Amniotic epithelial cell (primary cell): ENCODE measurements around the gene RAD23A.

Experiments
- DNase-seq: peaks from one replicate; pipeline ENCODE4 v3.0.0-alpha.2; 2010; ENCODE audit warnings: low read depth

The RAD23A gene

DNA sequence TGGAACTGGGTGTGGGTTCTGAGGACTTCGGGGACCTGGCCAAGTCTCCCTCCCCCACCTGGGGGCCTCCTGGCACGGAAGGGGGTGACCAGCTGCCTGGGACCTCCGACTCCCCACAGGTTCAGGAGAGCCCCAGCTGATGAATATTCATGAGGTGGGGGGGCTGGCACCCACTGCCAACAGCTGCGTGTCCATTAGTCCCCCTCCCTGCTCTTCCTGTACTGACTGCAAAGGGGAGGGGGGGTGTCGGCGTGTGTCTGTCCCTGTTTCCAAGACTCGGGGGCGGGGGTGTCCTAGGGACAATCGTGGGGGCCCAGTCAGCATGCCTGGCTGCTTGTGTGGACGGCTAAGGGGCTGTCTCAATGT lies 39.0 kb downstream of the RAD23A start:
- no peak for DNase-seq

DNA sequence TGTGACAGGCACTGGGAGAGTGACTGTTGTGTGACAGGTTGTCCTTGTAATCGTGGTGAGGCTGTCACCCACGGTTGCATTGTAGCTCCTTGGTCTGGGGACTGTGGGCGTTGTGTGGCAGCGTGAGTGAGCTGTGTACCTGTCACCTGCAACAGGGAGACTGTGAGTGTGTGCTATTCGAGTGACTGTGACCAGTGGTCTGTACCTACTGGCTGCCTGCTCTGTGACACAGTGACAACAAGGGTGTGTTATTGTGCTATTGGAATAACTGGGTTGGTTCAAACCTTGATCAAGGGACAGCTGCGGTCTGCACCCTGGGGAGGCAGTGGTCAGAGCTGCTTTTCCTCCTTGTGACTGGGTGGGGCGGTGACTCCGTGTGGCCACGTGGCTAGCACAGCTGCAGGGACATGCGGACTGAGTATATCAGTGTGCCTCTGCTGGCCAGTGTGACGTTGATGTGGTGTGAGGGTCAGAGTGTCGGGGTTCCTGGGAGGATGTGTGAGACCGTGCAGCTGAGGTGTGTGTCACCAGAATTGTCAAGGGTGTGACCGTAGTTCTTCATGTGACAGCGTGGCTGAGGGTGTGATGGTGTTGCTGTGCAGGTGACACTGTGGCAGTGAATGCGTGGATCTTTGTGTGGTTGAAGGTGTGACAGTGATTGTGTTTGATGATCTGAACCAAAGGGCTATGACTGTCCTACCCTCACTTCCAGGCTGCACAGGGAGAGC lies 39.6 kb downstream of the RAD23A start:
- no peak for DNase-seq

DNA sequence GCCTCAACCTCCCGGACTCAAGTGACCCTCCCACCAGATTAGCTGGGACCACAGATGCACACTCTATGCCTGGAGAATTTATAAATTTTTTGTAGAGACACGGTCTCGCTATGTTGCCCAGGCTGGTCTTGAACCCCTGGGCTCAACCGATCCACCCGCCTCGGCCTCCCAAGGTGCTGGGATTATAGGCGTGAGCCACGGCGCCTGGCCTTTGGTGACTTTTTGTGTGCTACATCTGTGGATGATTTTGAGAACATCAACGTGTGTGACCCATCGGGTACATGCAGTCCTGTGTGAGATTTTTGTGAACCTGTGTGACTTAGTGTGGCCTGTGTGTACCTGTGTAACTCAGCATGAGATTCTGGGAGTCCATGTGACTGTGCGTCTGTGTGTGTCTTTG lies 41.1 kb downstream of the RAD23A start:
- no peak for DNase-seq

DNA sequence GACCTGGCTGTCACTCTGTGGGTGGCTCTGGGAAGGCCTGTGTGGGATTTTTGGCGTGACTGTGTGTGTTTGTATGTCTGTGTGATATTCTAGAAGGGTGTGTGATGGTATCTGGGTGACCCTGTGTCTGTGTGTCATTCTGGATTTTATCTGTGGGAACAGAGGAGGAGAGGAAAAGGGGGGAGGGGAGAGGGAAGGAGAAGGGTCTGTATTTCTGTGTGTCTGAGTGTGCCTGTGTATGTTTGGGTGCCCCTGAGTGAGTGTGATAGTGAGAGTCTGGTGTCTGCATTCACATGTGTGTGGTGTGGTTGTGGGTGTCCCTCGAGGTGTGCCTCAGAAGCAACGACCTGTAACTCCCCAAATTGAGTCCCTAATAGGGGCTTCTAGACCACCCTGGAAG lies 41.5 kb downstream of the RAD23A start:
- no peak for DNase-seq

DNA sequence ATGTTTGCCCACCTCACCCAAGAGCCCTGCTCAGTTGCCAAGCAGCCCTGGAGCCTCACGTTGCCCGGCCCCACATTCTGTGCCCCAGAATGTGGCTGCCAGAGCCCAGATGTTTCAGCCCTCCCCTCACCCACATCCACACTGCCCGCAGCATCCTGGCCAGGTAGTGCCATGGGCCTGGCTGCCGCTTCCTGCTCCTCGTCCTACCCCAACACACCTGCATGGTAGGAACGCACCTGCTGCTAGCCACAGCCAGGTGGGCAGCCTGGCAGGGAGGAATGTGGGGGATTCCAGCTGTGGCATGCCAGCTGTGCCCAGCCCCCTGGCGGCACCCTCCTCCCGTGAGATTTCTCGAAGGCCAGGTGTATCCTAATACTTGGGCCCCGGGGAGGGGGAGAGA lies 42.1 kb downstream of the RAD23A start:
- DNase-seq, result no peak

DNA sequence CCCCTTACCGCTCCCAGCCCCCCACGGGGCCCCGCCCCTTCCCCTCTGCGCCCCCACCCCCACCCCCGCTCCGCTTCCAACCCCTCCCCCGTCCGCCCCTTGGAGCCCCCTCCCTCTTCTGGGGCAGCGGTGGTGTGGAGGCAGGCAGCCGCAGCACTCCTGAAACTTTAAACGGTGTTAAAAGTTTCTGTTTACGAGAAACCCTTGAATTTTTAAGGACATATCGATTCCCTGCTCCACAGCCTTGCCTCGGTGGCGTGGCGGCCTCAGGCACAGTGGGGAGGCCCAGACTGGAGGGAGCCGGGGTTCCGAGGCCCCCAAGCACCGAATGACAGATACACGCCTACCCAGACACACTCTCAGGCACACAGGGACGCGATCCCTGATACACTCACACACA lies 44.8 kb downstream of the RAD23A start:
- no peak for DNase-seq

DNA sequence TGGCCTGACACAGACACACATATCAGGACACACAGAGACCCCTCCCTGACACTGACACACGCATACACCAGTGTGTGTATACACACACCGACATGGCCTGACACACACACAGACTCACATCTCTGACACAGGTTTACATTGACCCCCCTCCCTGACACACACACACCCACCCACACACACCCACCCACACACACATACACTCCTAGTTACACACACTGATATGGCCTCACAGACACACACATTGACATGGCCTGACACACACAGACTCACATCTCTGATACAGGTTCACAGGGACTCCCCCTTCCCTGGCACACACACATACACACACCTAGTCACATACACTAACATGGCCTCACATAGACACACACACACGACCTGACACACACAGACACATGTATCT lies 45.2 kb downstream of the RAD23A start:
- DNase-seq, result no peak

DNA sequence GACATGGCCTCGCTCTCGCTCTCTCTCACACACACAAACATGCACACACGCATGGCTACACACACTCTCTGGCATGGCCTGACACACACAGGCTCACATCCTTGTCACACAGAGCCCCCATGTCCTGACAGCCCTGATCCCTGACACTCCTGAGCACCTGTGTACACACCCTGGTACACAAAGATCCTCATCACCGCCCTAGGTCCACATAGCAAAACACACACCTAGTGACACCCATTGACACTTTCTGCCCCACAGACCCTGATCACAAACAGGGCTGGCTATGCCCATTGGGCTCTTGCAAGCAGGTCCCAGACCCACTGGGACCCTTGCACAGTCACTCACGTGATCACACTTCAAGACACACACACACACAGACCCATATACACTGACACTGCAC lies 45.6 kb downstream of the RAD23A start:
- DNase-seq, result no peak

DNA sequence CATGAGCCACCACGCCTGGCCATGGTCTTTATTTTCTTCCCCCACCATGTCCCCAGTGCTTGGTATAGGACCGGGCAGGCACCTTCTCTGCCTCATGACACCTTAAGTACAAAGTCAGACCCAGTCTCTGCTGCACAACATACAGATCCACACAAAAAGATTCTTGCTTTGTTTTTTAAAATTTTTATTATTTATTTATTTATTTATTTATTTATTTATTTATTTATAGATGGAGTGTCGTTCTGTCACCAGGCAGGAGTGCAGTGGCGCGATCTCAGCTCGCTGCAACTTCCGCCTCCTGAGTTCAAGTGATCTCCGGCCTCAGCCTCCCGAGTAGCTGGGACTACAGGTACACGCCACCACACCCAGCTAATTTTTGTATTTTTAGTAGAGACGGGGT lies 47.1 kb downstream of the RAD23A start:
- no peak for DNase-seq

DNA sequence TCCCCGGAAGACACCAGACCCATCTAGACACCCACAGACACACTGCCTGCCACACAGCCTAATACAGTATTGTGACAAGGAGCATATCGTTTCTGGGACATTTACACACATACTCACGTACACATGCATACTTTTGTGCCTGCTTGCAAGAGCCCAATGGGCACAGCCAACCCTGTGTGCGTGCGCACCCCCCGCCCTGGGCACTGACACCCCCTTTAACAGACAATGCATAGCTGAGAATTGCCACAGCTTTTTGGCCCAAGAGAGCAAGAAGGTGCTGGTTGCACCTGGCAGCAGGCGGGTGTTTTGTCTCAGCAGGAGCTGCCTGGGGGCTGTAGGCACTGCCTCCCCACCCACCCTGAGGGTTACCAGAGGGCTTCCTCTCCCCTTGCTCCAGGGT lies 47.9 kb downstream of the RAD23A start:
- no peak for DNase-seq

DNA sequence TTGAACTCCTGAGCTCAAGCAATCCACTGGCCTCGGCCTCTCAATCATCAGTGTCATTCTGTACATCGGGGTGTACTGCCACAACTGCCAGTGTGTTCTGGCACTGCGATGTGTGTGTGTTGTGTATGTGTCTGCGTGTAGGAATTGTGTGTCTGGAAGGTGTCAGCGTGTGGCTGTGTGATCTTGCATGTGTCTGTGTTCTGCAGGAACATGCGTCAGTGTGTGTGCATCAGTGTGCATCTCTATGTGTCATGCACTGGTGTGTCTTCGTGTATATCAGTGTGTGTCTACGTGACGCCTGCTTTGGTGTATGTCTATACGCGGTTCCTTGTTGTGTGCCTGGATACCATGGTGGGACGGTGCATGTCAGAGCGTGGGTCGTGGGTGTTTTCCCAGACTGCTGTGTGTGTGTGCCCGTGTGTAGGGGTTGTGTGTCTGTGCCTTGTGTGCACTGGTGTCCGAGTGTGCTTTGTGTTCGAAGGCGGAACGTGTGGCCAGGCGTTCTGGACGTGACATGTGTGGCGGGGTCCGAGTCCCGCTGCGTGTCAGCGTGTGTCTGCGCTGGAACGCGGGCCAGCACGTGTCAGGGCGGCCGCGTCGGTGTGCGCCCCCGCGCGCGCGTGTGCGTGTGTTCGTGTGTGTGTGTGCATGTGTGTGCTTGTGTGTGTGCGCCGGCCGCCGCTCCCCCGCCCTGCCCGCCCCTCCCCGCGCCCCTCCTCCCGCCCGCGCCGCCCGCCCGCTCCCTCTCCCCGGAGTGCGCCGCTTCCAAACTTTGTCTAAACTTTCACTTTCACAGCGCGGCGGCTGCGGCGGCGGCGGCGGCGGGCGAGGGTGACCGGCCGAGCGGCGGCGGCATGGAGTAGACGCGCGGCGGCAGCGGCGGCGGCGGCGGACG lies 49.3 kb downstream of the RAD23A start, which contains the start of gene NFIX:
Gene NFIX, plus strand, starts transcription at position 775 of the 895 bp plus-strand sequence. CDS start 363 bp downstream, outside the sequence.
- DNase-seq, result peak; percentile 32

DNA sequence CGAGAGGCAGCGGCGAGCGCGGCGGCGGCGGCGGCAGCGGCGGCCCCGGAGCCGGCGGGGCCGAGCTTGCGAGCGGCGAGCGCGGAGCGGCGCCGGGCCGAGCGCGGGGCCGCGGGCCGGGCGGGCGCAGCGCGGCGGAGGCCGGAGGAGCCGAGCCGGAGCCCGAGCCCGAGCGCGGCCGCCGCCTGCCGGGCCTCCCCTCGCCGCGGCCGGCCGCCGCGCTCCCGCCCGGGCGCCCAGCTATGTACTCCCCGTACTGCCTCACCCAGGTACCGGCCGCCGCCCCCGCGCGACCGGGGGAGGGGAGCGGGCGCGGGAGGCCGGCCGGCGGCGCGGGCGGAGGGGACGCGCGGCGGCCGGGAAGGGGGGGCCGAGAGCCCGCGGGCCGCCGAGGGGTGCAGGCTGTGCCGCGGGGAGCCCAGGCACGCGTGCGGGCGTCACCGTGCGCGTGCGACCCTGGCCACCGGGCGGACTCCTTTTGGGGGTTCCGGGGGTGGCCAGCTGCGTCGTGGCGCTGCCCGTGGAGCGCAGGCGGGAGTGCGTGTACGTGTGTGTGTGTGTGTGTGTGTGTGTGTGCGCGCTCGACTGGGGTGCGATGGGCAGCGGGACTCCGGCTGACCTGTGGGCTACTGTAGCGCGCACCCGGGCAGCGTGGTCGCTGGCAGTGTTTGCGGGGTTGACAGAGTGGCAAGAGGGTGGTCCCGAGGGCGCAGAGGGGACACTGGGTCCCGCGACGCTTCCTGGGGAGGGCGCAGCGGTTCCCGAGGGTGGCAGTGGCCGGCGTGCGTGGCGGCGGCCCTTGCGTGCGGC lies 50.1 kb downstream of the RAD23A start:
- DNase-seq, result peak; percentile 40

DNA sequence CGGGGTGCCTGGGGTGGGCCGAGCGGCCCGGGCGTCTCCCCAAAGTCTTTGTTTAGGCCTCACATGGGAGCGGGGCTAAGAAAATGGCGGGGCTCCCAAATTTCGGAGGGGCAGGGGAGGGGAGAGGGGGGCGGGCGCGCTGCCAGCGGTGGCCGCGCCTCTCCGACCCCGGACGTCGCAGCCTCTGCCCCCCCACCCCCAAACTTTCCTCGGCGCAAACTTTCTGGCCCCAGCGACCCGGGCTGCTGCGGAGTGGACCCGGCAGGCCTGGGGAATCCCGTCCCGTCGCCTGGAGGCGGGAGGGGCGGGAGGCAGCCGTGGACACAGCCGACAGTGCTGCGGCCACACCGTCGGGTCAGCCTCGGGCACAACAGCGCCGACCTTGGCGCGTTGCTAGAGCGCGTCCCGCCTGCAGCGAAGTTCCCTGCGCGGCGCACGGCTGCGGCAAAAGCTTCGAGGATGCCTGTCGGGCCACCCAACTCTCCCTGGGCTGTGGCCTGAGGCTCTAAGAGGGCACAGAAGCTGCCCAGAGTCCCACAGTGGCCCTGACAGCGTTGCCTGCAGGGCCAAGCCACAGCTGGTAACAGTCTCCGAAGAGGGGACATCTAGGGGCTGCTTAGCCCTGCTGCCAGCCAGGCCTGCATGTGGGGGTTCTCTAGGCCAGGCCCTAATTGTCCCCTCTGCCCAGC lies 50.9 kb downstream of the RAD23A start:
- no peak for DNase-seq

DNA sequence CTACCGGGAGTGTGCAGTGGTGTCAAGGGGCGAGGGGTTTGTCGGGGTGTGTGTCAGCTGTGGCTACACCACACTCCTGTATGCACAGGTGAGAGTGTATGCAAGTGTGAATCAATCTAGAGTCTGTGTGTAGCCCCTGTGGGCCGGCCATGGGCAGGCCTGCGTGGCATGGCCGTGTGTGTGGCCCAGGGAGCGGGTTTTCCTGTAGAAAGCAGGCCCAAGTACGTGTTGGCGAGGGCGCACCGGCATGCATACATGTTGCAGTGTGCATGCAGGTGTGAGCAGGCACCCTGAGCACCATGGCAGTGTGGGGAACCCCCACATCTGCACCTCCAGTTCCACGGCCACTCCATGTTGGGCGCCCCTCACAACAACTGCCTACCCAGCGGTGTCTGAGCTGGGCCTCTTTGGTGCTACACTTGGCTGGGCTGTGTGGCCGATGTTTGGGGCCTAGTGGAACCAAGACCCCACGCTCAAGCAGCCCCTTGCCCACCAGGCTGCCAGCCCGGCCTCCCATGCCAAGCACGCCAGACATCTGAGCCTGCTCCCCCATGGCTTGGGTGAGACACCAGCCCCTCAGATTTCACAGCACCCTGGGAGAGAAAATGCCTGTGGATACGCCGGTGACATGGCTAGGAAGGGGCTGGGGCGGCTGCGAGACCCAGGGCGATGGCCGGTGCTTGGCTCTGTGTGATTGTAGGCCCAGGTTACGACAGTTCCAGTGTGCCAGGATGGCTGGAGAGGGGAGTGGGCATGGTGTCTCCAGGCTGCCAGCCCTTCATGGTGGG lies 51.7 kb downstream of the RAD23A start:
- DNase-seq, result no peak

DNA sequence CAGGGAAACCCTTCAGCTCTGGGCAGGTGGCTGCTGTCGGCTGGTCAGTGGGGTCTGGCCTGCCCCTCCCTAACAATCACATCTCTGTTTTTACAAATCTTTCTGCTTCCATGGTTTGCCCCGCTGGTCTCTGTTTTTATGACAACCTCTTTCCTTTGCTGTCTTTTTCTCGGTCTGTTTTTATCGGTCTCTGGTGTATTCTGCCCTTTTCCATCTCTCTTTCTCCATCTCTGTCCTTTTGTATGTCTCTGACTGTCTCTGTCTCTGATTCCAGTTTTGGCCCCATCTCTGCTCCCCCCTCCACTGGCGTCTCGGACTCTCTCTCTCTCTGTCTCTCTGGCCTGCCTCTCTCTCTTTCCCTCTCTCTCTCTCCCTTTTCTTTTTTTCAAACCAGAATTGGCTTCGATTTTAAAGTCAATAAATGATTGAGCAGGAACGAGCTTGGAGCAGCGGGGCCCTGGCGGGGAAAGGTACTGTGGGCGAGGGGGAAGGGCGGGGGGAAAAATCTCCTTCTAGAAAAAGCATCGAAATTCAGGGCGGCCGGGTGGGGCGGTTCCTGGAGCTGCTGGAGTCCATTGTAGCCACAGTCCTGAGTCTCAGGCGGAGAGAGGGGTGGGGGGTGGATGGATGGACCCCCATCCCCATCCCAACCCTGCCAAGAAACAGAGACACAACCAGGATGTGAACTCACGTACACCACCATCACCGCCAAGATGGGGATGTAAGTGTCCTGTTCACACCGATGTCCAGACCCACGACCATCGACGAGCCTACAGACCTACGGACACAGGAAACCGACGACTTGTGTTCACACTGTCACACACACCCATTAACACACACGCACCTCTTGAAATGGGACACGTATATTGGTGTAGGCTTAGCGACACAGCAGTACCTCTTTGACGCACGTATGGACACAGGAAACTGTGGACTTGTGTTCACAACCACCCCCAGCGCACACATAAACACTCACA lies 52.6 kb downstream of the RAD23A start:
- DNase-seq, result no peak

DNA sequence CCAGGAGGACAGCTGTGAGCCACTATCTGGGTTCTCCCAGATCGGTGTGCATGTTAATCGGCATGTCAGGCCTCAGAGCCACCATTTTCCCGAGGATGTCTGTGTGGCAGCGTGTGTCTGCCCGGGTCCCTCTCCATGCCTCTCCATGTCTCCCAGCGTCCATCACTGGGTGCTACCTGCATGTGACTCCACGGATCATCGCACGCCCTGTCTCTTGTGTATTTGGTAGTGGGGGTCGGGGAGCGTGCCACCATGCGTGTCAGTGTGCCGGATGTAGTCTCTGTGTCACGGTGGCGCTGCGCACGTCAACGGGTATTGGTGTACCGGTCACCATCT lies 55.5 kb downstream of the RAD23A start:
- no peak for DNase-seq

DNA sequence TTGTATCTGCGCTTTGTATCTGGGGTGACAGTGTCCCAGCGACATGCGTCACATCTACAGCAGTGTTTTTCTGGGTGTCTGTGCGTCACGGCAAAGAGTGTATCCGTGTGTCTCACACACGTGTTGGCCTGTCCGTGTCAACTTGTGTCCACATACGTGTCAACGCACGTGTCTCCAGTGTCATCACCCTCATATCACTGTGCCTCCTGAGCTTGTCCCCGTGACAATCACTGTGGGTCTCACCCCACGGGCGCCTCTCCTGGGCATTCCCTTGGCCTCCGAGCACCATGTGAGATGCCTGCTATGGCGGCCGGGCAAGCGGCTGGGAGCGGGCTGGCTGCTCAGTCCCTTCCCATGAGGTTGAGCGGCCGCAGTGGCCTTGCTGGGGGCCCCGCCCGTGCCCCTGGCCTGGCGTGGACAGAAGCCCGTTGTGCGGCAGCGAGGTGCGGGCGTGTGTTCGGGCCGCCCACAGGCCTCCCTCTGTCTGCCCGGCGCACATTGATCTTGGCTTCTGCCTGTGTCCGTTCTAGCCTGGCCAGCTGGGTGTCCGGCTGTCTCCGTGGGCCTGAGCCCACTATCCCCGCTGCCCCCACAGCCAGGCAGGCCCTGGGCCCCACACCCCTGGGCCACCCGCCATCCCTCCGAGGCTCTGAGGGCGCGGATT lies 56.0 kb downstream of the RAD23A start:
- no peak for DNase-seq

DNA sequence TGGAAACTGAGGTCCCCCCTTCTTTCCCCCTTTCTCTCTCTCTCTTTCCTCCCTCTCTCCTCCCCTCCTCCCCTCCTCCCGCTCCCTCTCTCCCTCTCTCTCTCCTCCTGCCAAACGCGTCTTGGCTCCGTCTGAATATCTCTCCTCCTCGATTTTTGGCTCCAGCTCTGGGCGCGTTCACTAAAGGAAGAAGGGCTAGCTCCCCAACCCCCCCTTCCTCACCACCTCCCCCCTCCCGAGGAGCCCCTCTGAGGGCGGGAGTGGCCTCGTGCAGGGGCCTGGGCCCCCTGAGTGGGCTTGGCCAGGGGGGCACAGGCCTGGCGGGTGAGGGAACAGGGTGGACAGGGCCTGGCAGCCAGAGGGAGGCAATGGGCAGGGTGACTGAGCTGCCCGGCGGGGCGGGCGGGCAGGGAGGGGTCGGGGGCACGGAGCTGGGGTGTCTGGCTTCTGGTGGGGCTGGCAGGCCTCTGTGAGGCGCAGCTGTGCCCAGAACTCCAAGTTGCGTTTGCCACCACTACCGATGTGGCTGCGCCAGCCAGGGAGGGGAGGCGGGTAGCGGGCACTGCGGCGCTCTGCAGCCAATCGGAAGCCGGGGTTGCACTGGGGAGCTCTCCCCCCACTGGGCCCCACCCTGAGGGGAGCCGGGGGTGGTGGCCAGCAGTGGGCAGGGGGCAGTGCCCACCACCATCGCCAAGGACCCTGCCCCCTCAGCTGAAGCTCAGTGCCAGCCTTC lies 56.7 kb downstream of the RAD23A start:
- no peak for DNase-seq

DNA sequence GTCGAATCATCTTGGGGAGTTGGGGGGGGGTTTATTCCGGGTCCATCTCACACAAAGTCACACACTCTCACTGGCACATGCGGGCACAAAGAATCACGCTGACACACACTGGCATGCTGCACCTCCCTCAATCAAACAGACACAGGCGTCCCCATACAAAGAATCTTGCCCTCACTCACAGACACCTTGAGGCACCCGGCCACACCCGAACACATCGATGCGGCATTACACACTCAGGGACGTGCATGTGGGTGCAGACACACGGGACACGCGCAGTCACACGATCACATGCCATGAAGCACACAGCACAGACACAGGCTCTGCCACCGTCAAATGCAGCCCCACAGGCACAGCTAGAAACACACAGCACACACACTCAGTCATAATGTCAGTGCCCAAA lies 57.4 kb downstream of the RAD23A start:
- DNase-seq, result no peak
